A549 (cell line): ENCODE results near the gene CD37.

Source experiments
- CEBPB ChIP-seq, 2 experiments: fragments of >200 bp in 1 of 2; sonication (Bioruptor Twin) in 1 of 2; formaldehyde crosslinking in 1 of 2; IDR thresholded peaks; 2 replicates each; pipeline ENCODE4 v1.6.1; 2012 to 2016
- EHF ChIP-seq: fragments of 250-450 bp; sonication (Bioruptor Pico); IDR thresholded peaks from 2 replicates; pipeline ENCODE4 v1.5.0; 2020; ENCODE audit warnings: mild to moderate bottlenecking
- FOSL2 ChIP-seq, 2 experiments: fragments of 450-650 bp in 1 of 2; fragments of >200 bp in 1 of 2; sonication (Bioruptor Twin) in 1 of 2; formaldehyde crosslinking; IDR thresholded peaks; 2 replicates each; pipeline versions ENCODE4 v1.5.0 to v1.6.1; 2016 to 2020; ENCODE audit warnings: mild to moderate bottlenecking in 1 of 2, moderate library complexity in 1 of 2
- SMC3 ChIP-seq: fragments of >200 bp; sonication (Bioruptor Twin); formaldehyde crosslinking; IDR thresholded peaks from 3 replicates; pipeline ENCODE4 v1.6.1; 2018; ENCODE audit warnings: inconsistent platforms
- TF ChIP-seq, protein P1 (sequence below): IDR thresholded peaks from 2 replicates; pipeline ENCODE4 v1.6.1; 2012
- TF ChIP-seq, protein P2 (sequence below): fragments of >200 bp; sonication (Bioruptor Twin); formaldehyde crosslinking; IDR thresholded peaks from 3 replicates; pipeline ENCODE4 v1.5.1; 2016

DNA sequence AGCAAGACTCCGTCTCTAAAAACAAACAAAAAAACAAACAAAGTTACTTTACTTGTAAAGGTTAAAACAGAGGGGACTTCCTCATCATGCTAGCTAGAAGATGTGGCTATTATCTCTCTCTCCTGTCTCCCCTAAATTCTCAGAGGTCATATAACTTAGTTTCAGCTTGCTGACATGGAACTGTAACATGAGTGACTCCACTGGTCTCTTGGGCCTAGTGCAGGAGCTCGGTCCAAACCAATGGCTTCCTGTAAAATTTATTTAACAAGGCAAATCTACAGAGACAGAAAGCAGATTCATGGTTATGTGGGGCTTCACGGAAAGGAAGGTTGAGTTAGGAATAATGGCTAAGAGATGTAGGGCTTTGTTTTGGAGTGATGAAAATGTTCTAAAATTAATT is 43.3 kb downstream of the CD37 start:
- TF ChIP-seq, protein P1, sequence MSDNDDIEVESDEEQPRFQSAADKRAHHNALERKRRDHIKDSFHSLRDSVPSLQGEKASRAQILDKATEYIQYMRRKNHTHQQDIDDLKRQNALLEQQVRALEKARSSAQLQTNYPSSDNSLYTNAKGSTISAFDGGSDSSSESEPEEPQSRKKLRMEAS, result no peak
- TF ChIP-seq FOSL2 (IDR thresholded peaks at IDR 0.05) (no peak), FOSL2 (CRISPR knock-in tag; IDR thresholded peaks at IDR 0.05) (no peak), SMC3 (no peak), CEBPB (IDR thresholded peaks at IDR 0.05) (no peak), EHF (CRISPR knock-in tag) (no peak)
- TF ChIP-seq, protein P2, sequence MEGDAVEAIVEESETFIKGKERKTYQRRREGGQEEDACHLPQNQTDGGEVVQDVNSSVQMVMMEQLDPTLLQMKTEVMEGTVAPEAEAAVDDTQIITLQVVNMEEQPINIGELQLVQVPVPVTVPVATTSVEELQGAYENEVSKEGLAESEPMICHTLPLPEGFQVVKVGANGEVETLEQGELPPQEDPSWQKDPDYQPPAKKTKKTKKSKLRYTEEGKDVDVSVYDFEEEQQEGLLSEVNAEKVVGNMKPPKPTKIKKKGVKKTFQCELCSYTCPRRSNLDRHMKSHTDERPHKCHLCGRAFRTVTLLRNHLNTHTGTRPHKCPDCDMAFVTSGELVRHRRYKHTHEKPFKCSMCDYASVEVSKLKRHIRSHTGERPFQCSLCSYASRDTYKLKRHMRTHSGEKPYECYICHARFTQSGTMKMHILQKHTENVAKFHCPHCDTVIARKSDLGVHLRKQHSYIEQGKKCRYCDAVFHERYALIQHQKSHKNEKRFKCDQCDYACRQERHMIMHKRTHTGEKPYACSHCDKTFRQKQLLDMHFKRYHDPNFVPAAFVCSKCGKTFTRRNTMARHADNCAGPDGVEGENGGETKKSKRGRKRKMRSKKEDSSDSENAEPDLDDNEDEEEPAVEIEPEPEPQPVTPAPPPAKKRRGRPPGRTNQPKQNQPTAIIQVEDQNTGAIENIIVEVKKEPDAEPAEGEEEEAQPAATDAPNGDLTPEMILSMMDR, result no peak
